ENCODE measurements around the gene LMF2. TPM values are rescaled to one million over a fixed set of nuclear protein-coding genes. Genes with fewer than 3 reads are reported as not detected.

LMF2 gene
- total RNA-seq, 1 experiment from 2014 or later, result 42.4 TPM

- H3K4me3 ChIP-seq (ENCODE audit: low read length), result peak within 1 kb of the TSS; percentile 81
- ATAC-seq (peak; percentile 48), DNase-seq (peak; percentile 95)
- no peaks in the 10 kb centered on the region for H3F3A ChIP-seq (ENCODE audit: low read length, unreplicated experiment)
- no peaks in the 10 kb centered on the region for H3K36me3 ChIP-seq (ENCODE audit: low read depth, low read length)
- peak within 1 kb of the TSS; percentile 75 for H2AFZ ChIP-seq (ENCODE audit: low read length)
- no peaks in the 10 kb centered on the region; the same call in 1 of the 2 replicates for H4K20me1 ChIP-seq (ENCODE audit: low read length)
- CTCF ChIA-PET, result interaction anchor here (0.5 to 2.7 kb wide), 4 partner anchors 17 to 96 kb away, joined by 3 to 16 read pairs (median 9); partner anchors contain the start of genes LMF2 and NCAPH2
- POLR2A ChIA-PET (ENCODE audit: unreplicated experiment), result interaction anchor here (0.5 to 1.7 kb wide), 5 partner anchors 17 to 229 kb away, joined by 3 to 8 read pairs (median 3); partner anchors contain the start of genes LMF2 and NCAPH2
- TSS peak; percentile 22 for BruUV-seq (replicated peaks)
- no peaks in the 10 kb centered on the region for H3K27me3 ChIP-seq (ENCODE audit: low read length)
- intact Hi-C loops (cut with micrococcal nuclease), result loop anchor here (5.0 kb wide), 2 partner anchors 37 to 97 kb away; partner anchors contain the start of gene SYCE3
- H3K27ac ChIP-seq (ENCODE audit: low read length), result peak within 1 kb of the TSS; percentile 78
- H3K4me2 ChIP-seq (ENCODE audit: low read length), result peak within 1 kb of the TSS; percentile 98
- H3K9ac ChIP-seq (ENCODE audit: low read length), result peak within 1 kb of the TSS; percentile 94
- H3K9me2 ChIP-seq (replicated peaks; ENCODE audit: low read length), result no peaks in the 10 kb centered on the region
- peaks cover 9% of the 10 kb centered on the region; the same call in 1 of the 2 replicates for H3K4me1 ChIP-seq (ENCODE audit: insufficient read depth, low read length)
- H3K79me2 ChIP-seq (ENCODE audit: low read length), result peaks cover 25% of the 10 kb centered on the region
- H3K9me3 ChIP-seq (ENCODE audit: low read length), result no peaks in the 10 kb centered on the region
- no peak for TF ChIP-seq EZH2 (IDR thresholded peaks at IDR 0.05; ENCODE audit: low read length, unreplicated experiment)
- no peak; the same call in 1 of the 2 replicates for TF ChIP-seq CTCF (conservative IDR thresholded peaks at IDR 0.05; ENCODE audit: low read depth, low read length)
These were observed 17.8 kb upstream of the LMF2 start, which contains the start of gene SCO2 for GRCh38 chr22:50525104-50525857. Gene SCO2 (minus strand): TSS chr22:50525598. CDS start chr22:50524411, 1,187 bp downstream.

- DNase-seq (no peak), ATAC-seq (peak; percentile 3)
- H4K20me1 ChIP-seq (ENCODE audit: low read length), result no peaks in the 10 kb centered on the region; the same call in 1 of the 2 replicates
- H3K4me3 ChIP-seq (ENCODE audit: low read length), result peak overlapping the region; percentile 81
- H3K9me3 ChIP-seq (ENCODE audit: low read length), result no peaks in the 10 kb centered on the region
- ChIA-PET POLR2A (ENCODE audit: unreplicated experiment) (interaction anchor here (0.6 to 1.7 kb wide), 2 partner anchors 17 to 228 kb away, joined by 3 to 8 read pairs; partner anchors contain the start of genes LMF2 and NCAPH2), CTCF (interaction anchor here (2.7 kb wide), 1 partner anchor 96 kb away, joined by 16 read pairs; no protein-coding TSS in a partner anchor)
- H3K4me2 ChIP-seq (ENCODE audit: low read length), result peak overlapping the region; percentile 98
- intact Hi-C loops (cut with micrococcal nuclease), result loop anchor here (5.0 kb wide), 2 partner anchors 38 to 98 kb away; partner anchors contain the start of gene SYCE3
- no peaks in the 10 kb centered on the region for H3F3A ChIP-seq (ENCODE audit: low read length, unreplicated experiment)
- H3K9me2 ChIP-seq (replicated peaks; ENCODE audit: low read length), result no peaks in the 10 kb centered on the region
- H3K27me3 ChIP-seq (ENCODE audit: low read length), result no peaks in the 10 kb centered on the region
- H3K9ac ChIP-seq (ENCODE audit: low read length), result peak overlapping the region; percentile 94
- peak overlapping the region; percentile 75; the same call in 1 of the 2 replicates for H2AFZ ChIP-seq (ENCODE audit: low read length)
- BruUV-seq (replicated peaks), result no TSS peak
- H3K79me2 ChIP-seq (ENCODE audit: low read length), result peaks cover 25% of the 10 kb centered on the region
- no peaks in the 10 kb centered on the region for H3K36me3 ChIP-seq (ENCODE audit: low read depth, low read length)
- H3K4me1 ChIP-seq (ENCODE audit: insufficient read depth, low read length), result peaks cover 9% of the 10 kb centered on the region; the same call in 1 of the 2 replicates
- TF ChIP-seq CTCF (conservative IDR thresholded peaks at IDR 0.05; ENCODE audit: low read depth, low read length) (no peak), EZH2phosphoT487 (IDR thresholded peaks at IDR 0.05; ENCODE audit: borderline replicate concordance, low read length) (no peak), EZH2 (IDR thresholded peaks at IDR 0.05; ENCODE audit: low read length, unreplicated experiment) (no peak)
- H3K27ac ChIP-seq (ENCODE audit: low read length), result peak overlapping the region; percentile 78
These were observed 17.2 kb upstream of the LMF2 start for GRCh38 chr22:50524676-50525103.
